Neuronal stem cell (in vitro differentiated cells): ENCODE results near the gene OSGIN1.

Experiments
- DNase-seq: peaks from one replicate; pipeline ENCODE4 v3.0.0-alpha.2; 2013; ENCODE audit warnings: low spot score
- H2AFZ ChIP-seq: one replicate; pipeline ENCODE4 v1.6.1; 2013; ENCODE audit warnings: mild to moderate bottlenecking, low read length, inconsistent platforms
- H2AK5ac ChIP-seq: 2 replicates; pipeline ENCODE4 v1.6.1; 2013; ENCODE audit warnings: low read depth, mild to moderate bottlenecking, inconsistent platforms, low read length, moderate library complexity, mixed read lengths
- H2BK120ac ChIP-seq: 2 replicates; pipeline ENCODE4 v1.6.1; 2013; ENCODE audit warnings: low read depth, mild to moderate bottlenecking, inconsistent platforms, low read length, moderate library complexity, mixed read lengths
- H2BK12ac ChIP-seq: one replicate; pipeline ENCODE4 v1.6.1; 2013; ENCODE audit warnings: low read length, inconsistent platforms
- H2BK15ac ChIP-seq: 2 replicates; pipeline ENCODE4 v1.6.1; 2013; ENCODE audit warnings: mild to moderate bottlenecking, low read length, inconsistent platforms, mixed read lengths
- H2BK5ac ChIP-seq: one replicate; pipeline ENCODE4 v1.6.1; 2013; ENCODE audit warnings: inconsistent platforms, mild to moderate bottlenecking, low read length, moderate library complexity
- H3K14ac ChIP-seq: one replicate; pipeline ENCODE4 v1.6.1; 2013; ENCODE audit warnings: low read length, inconsistent platforms
- H3K18ac ChIP-seq: 2 replicates; pipeline ENCODE4 v1.6.1; 2013; ENCODE audit warnings: low read length, inconsistent platforms
- H3K23ac ChIP-seq: 2 replicates; pipeline ENCODE4 v1.6.1; 2013; ENCODE audit warnings: low read depth, mild to moderate bottlenecking, mixed read lengths, low read length, inconsistent platforms; ENCODE audit not compliant: poor library complexity
- H3K27ac ChIP-seq: replicated peaks from 3 replicates; pipeline ENCODE4 v1.5.1; 2013; ENCODE audit warnings: low read length, inconsistent platforms
- H3K27me3 ChIP-seq, 3 experiments: 2 replicates each; pipeline ENCODE4 v1.6.1; 2013; ENCODE audit warnings: low read length in 3 of 3, mild to moderate bottlenecking in 2 of 3, inconsistent platforms in 1 of 3, low read depth in 1 of 3, mixed read lengths in 1 of 3, moderate library complexity in 1 of 3; ENCODE audit not compliant: control insufficient read depth in 3 of 3, insufficient read depth in 3 of 3
- H3K36me3 ChIP-seq, 2 donors: replicated peaks in 1 of 2; 2 replicates each; pipeline ENCODE4 v1.6.1; 2013; ENCODE audit warnings: low read length in 2 of 2; ENCODE audit not compliant: control insufficient read depth in 2 of 2, insufficient read depth in 2 of 2
- H3K4ac ChIP-seq: 2 replicates; pipeline ENCODE4 v1.6.1; 2013; ENCODE audit warnings: inconsistent platforms, mild to moderate bottlenecking, low read length, moderate library complexity
- H3K4me1 ChIP-seq, 2 donors: 1 replicate in 1 of 2; 2 replicates in 1 of 2; pipeline ENCODE4 v1.6.1; 2013; ENCODE audit warnings: low read length in 2 of 2, low read depth in 1 of 2; ENCODE audit not compliant: control insufficient read depth in 2 of 2, insufficient read depth in 1 of 2
- H3K4me2 ChIP-seq: one replicate; pipeline ENCODE4 v1.6.1; 2013; ENCODE audit warnings: mild to moderate bottlenecking, low read length, inconsistent platforms; ENCODE audit not compliant: insufficient read depth, poor library complexity, severe bottlenecking
- H3K4me3 ChIP-seq, 2 donors: 2 replicates each; pipeline ENCODE4 v1.5.1; 2013; ENCODE audit warnings: low read length in 2 of 2, mild to moderate bottlenecking in 2 of 2, inconsistent platforms in 1 of 2, moderate library complexity in 1 of 2
- H3K79me1 ChIP-seq: one replicate; pipeline ENCODE4 v1.6.1; 2013; ENCODE audit warnings: low read depth, mild to moderate bottlenecking, inconsistent platforms, low read length, moderate library complexity
- H3K9ac ChIP-seq: one replicate; pipeline ENCODE4 v1.6.1; 2013; ENCODE audit warnings: mild to moderate bottlenecking, low read depth, low read length, inconsistent platforms; ENCODE audit not compliant: poor library complexity
- H3K9me3 ChIP-seq, 2 donors: replicated peaks in 1 of 2; 2 replicates each; pipeline versions ENCODE3 to v1.6.1; 2013; ENCODE audit warnings: low read length in 2 of 2, mild to moderate bottlenecking in 2 of 2, inconsistent platforms in 1 of 2, low read depth in 1 of 2, mixed read lengths in 1 of 2, moderate library complexity in 1 of 2; ENCODE audit not compliant: control insufficient read depth in 2 of 2, insufficient read depth in 1 of 2
- H4K8ac ChIP-seq: one replicate; pipeline ENCODE4 v1.6.1; 2013; ENCODE audit warnings: low read depth, mild to moderate bottlenecking, inconsistent platforms, low read length, moderate library complexity
- H4K91ac ChIP-seq: one replicate; pipeline ENCODE4 v1.6.1; 2013; ENCODE audit warnings: low read length, low read depth, mild to moderate bottlenecking, inconsistent platforms; ENCODE audit not compliant: poor library complexity
- WGBS, 2 donors: extraction: QIAGEN DNeasy Blood & Tissue Kit; methylation state at CpG; one replicate each; pipeline ENCODE4 v1.1.7; 2013; ENCODE audit warnings: missing lambda C conversion rate in 2 of 2, mixed read lengths in 1 of 2; ENCODE audit not compliant: insufficient read length in 2 of 2, insufficient replicate concordance in 1 of 2; ENCODE audit errors: extremely low coverage in 2 of 2; 5-methylcytosine and 5-hydroxymethylcytosine counted together

Gene OSGIN1

DNA sequence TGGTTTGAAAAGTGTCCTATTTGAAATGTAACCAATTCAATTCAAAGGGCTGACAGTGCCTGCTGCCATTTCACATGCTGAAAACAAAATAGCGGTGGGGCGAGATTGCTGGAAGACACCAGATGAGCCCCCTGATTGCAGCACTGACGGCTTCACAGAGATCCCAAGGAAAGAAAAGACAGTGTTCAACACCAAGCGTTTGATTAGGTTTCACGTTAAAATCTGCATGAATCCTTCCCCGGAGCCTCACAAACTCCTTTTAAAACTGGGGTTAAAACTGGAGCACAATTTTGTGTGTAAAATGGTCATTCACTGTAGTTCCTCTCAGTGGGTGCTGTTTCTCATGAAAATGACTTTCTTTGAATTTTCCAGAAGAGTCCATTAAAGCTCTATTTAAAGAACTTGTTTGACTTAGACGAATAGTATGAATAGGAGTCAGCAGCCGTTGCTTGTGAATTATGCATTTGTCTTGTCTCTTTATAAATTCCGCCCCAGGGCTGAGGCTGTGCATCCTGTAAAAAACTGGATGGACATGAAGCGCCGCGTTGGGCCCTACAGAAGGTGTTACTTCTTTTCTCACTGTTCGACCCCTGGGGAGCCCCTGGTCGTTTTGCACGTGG is 45.3 kb upstream of the OSGIN1 start:
- H3K9ac ChIP-seq = no peak overlapping the region
- H3K18ac ChIP-seq = no peak overlapping the region
- no peak overlapping the region for H3K27ac ChIP-seq
- H3K23ac ChIP-seq = no peak overlapping the region
- no peak overlapping the region for H2BK15ac ChIP-seq
- no peaks in the 10 kb centered on the region for H3K79me1 ChIP-seq
- H3K36me3 ChIP-seq = peaks cover 8 to 46% of the 10 kb centered on the region in 2 donors
- H3K4me1 ChIP-seq = peaks cover 2 to 29% of the 10 kb centered on the region in 2 donors
- H3K14ac ChIP-seq = no peak overlapping the region
- no peak overlapping the region for H3K4ac ChIP-seq
- H2AK5ac ChIP-seq = no peak overlapping the region
- no peak overlapping the region for H4K91ac ChIP-seq
- H2BK120ac ChIP-seq = no peak overlapping the region
- H3K4me3 ChIP-seq = no peak overlapping the region
- no peaks in the 10 kb centered on the region for H3K27me3 ChIP-seq
- no peak for DNase-seq
- no peak overlapping the region for H2BK5ac ChIP-seq
- no peaks in the 10 kb centered on the region for H3K9me3 ChIP-seq
- WGBS, 2 donors = no CpG with 5 or more reads among the region's 15 CpGs
- peak overlapping the region; percentile 35 for H2AFZ ChIP-seq
- no peak overlapping the region for H3K4me2 ChIP-seq
- H4K8ac ChIP-seq = no peak overlapping the region
- no peak overlapping the region for H2BK12ac ChIP-seq

DNA sequence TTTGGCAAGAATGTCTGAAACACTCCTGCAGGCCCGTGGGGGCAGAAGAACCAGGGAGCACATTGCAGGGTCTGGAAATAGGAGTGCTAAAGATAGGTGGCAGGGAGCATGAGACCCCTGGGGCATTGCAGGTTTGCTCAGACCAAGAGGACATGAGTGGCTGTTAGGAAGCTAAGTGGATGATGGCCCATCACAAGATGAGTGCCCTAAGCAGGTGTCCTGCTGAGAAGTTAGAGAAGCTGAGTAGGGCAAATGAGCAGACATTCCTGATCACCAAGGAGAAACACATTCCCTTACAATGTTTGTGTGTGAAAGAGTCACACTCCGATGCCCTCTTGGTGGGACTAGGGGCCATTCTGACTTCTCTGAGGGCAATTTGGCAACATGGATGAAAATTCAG is 44.2 kb upstream of the OSGIN1 start:
- H3K4me1 ChIP-seq = peaks cover 2 to 24% of the 10 kb centered on the region in 2 donors
- H2BK120ac ChIP-seq = no peak overlapping the region
- no peaks in the 10 kb centered on the region for H3K27me3 ChIP-seq
- H3K27ac ChIP-seq = no peak overlapping the region
- H3K23ac ChIP-seq = no peak overlapping the region
- H2BK5ac ChIP-seq = no peak overlapping the region
- H3K9ac ChIP-seq = no peak overlapping the region
- H4K91ac ChIP-seq = no peak overlapping the region
- no peak overlapping the region for H2AK5ac ChIP-seq
- no peak overlapping the region for H2BK15ac ChIP-seq
- H3K9me3 ChIP-seq = no peaks in the 10 kb centered on the region
- peaks cover 8 to 51% of the 10 kb centered on the region in 2 donors for H3K36me3 ChIP-seq
- no peak overlapping the region for H2AFZ ChIP-seq
- no peak overlapping the region for H4K8ac ChIP-seq
- H3K4me2 ChIP-seq = no peak overlapping the region
- H3K4me3 ChIP-seq = no peak overlapping the region
- H3K14ac ChIP-seq = no peak overlapping the region
- H3K4ac ChIP-seq = no peak overlapping the region
- H3K18ac ChIP-seq = no peak overlapping the region
- no CpG with 5 or more reads among the region's 2 CpGs for WGBS, 2 donors
- no peak for DNase-seq
- no peaks in the 10 kb centered on the region for H3K79me1 ChIP-seq
- no peak overlapping the region for H2BK12ac ChIP-seq

DNA sequence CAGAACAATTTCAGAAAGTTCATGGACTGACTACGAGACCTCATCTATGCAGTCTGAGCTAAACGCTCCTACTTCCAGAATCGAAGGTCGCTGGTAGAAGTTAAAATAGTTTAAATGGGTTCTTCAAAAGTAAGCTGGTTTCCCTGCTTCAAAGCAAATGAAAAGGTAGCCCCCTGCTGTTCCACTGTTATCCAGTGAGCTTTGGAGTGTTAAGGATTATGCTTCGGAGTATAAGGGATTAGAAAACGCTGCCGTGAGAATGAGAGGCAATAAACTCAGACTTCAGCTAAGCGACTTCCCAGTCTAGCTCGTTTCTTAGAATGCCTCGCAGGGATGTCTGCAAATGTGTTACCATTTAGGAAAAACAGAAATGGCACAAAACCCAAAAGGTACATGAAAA is 41.8 kb upstream of the OSGIN1 start:
- H3K9me3 ChIP-seq = peaks cover 0 to 2% of the 10 kb centered on the region in 2 donors
- H3K27ac ChIP-seq = no peak overlapping the region
- H2BK120ac ChIP-seq = no peak overlapping the region
- H2BK12ac ChIP-seq = no peak overlapping the region
- H3K14ac ChIP-seq = no peak overlapping the region
- H3K79me1 ChIP-seq = no peaks in the 10 kb centered on the region
- peaks cover 2 to 23% of the 10 kb centered on the region in 2 donors for H3K4me1 ChIP-seq
- H2AK5ac ChIP-seq = no peak overlapping the region
- no peak overlapping the region for H4K8ac ChIP-seq
- no peak overlapping the region for H2BK15ac ChIP-seq
- H3K4ac ChIP-seq = no peak overlapping the region
- H3K23ac ChIP-seq = no peak overlapping the region
- H4K91ac ChIP-seq = no peak overlapping the region
- DNase-seq = no peak
- no peak overlapping the region for H2BK5ac ChIP-seq
- H3K36me3 ChIP-seq = peaks cover 16 to 73% of the 10 kb centered on the region in 2 donors
- no peak overlapping the region for H3K4me2 ChIP-seq
- no peak overlapping the region for H3K4me3 ChIP-seq
- no CpG with 5 or more reads among the region's 10 CpGs for WGBS, 2 donors
- H3K27me3 ChIP-seq = no peaks in the 10 kb centered on the region
- no peak overlapping the region for H2AFZ ChIP-seq
- no peak overlapping the region for H3K9ac ChIP-seq
- no peak overlapping the region for H3K18ac ChIP-seq

DNA sequence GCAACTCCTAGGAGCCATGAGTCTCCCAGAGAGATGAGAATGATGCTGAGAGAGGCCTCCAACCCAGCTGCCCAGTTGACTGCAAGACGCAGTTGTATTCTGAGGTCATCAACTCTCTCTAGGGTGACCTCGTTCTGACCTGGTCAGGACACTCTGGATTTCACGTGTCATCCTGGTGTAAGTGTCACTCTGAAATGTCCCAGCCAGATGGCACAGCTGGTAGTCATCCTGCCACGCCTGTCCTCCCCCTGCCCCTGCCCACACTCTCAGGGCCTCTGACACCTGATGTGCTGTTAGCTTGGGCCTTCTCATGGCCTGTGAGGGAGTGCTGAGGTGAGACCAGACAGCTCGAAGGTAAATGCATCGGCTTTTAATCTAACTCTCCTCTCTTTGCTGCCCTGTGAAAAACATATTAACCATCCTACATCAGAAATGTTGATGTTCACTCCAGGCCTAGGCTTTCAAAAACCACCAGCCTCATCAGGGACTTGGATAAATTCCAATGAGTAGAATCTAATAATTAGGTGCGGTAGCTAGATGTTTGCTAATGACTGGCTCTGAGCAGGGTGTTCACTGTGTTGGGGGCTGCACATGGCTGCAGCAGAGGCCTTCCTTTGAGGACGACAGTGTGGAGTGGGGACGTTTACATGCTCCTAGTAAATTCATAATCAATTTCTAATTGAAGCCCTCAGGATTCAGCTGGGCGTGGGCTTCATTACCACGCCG is 40.4 kb upstream of the OSGIN1 start:
- DNase-seq = no peak
- Histone ChIP-seq H2BK120ac (no peak overlapping the region), H2BK15ac (no peak overlapping the region), H3K9ac (no peak overlapping the region), H2BK5ac (no peak overlapping the region), H3K4me2 (no peak overlapping the region), H3K18ac (no peak overlapping the region), H3K79me1 (no peaks in the 10 kb centered on the region), H3K23ac (no peak overlapping the region), H4K8ac (no peak overlapping the region), H3K14ac (no peak overlapping the region), H3K4me1 (peaks cover 2 to 9% of the 10 kb centered on the region in 2 donors), H3K4me3 (no peak overlapping the region), H3K9me3 (peaks cover 0 to 2% of the 10 kb centered on the region in 2 donors), H3K36me3 (peaks cover 16 to 79% of the 10 kb centered on the region in 2 donors), H2BK12ac (no peak overlapping the region), H3K4ac (no peak overlapping the region), H2AK5ac (no peak overlapping the region), H4K91ac (no peak overlapping the region), H3K27me3 (no peaks in the 10 kb centered on the region), H2AFZ (no peak overlapping the region), H3K27ac (no peak overlapping the region)
- no CpG with 5 or more reads among the region's 12 CpGs for WGBS, 2 donors
